Psoas muscle (tissue), 8 donors: ENCODE measurements around the gene ARMH3. TPM values are rescaled to one million over a fixed set of nuclear protein-coding genes. Genes with fewer than 3 reads are reported as not detected.
A peak's percentile ranks its signal among the peaks of the same experiment; 100 is the strongest.

ENCODE experiments used
- ATAC-seq, 4 donors: fragments of 200-7000 bp; cut with Tn5 transposase; one replicate each; pipeline ENCODE4 v1.9.1; 2020; ENCODE audit warnings: moderate library complexity in 3 of 4, mild to moderate bottlenecking in 2 of 4
- DNase-seq, 2 donors: peaks; one replicate each; pipeline ENCODE4 v3.0.0-alpha.2; 2020
- H3K27ac ChIP-seq: fragments of 200-600 bp; one replicate; pipeline ENCODE4 v1.8.0; 2022
- H3K27me3 ChIP-seq, 3 donors: fragments of 200-600 bp in 1 of 3; one replicate each; pipeline versions ENCODE4 v1.6.1 to v1.8.0; 2013 to 2022; ENCODE audit warnings: low read length in 2 of 3, mild to moderate bottlenecking in 2 of 3, moderate library complexity in 1 of 3; ENCODE audit not compliant: insufficient read depth in 3 of 3
- H3K36me3 ChIP-seq, 2 donors: fragments of 200-600 bp in 1 of 2; one replicate each; pipeline versions ENCODE4 v1.6.1 to v1.8.0; 2013 to 2022; ENCODE audit warnings: low read depth in 1 of 2, mild to moderate bottlenecking in 1 of 2, moderate library complexity in 1 of 2; ENCODE audit not compliant: insufficient read depth in 1 of 2
- H3K4me1 ChIP-seq: fragments of 200-600 bp; one replicate; pipeline ENCODE4 v1.8.0; 2022
- H3K4me3 ChIP-seq: fragments of 200-600 bp; one replicate; pipeline ENCODE4 v1.8.0; 2022; ENCODE audit warnings: mild to moderate bottlenecking
- H3K9me3 ChIP-seq: fragments of 200-600 bp; one replicate; pipeline ENCODE4 v1.8.0; 2022
- WGBS, 3 donors: extraction: QIAGEN DNeasy Blood & Tissue Kit; methylation state at CpG; one replicate each; pipeline versions ENCODE4 v1.1.6 to v1.1.7; 2013; 5-methylcytosine and 5-hydroxymethylcytosine counted together
- intact Hi-C, 2 donors: fragments of 100-400 bp; cut with DNase I; formaldehyde crosslinking; loops; one replicate each; pipeline versions ENCODE4 v1.11.0 to v1.14.2; 2022
- polyA plus RNA-seq, 3 donors: library from polyadenylated mRNA; stranded (reverse); fragments of 200-250 nt; gene quantifications; one replicate each; pipeline ENCODE4 v1.2.3, GENCODE V29; 2013
- total RNA-seq, 4 donors: library from RNA; stranded (reverse); fragmentation: NEBNext Ultra II Directional in 2 of 4; extraction: Animal tissue kit (Norgen Biotek cat#: 25700) in 2 of 4; gene quantifications; one replicate each; pipeline versions ENCODE4 v1.2.1 to v1.2.4, GENCODE V29; 2021 to 2023
- TF ChIP-seq, protein P1 (sequence below): fragments of 200-600 bp; IDR thresholded peaks from one replicate; pipeline ENCODE4 v1.8.0; 2022; ENCODE audit warnings: antibody characterized with exemption
- donor health status: healthy with polysubstance abuse.
- donor health status: DM: no; HTN: no; CAD: no; lungs with moderate emphysema.
- donor health status: Bipolar disorder and iron deficiency.
- donor health status: healthy.
- donor health status: DM: yes; HTN: yes; CAD: no.
- donor health status: DM: no; HTN: no; CAD: no.
- donor health status: DM: no; HTN: no; CAD: no.
- donor health status: DM: yes; HTN: yes; CAD: no.

ARMH3 gene
- total and polyA plus RNA-seq, 7 donors: 14.1 to 38.7 (median 22.9) TPM

DNA sequence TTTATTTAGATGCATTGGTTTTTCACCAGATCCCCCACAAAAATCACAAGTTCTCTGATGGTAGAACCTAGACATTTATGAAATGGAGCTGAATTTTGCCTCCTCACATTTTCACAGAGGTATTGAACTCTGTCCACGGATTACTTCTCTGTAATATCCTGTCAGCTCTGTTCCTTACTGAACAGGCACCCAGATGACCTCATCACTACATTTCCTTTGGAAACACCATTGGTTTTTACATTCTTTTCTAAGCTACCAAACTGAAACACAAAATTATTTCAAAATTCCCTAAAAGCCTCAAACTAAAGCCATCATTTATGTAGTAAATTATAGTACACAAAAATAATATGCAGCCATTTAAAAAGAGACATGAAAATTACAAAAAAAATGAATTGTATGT lies 114.1 kb downstream of the ARMH3 start:
- no peak for ATAC-seq
- Histone ChIP-seq H3K4me3 (no peak overlapping the region), H3K9me3 (no peaks in the 10 kb centered on the region), H3K27ac (no peak overlapping the region), H3K36me3 (no peaks in the 10 kb centered on the region), H3K27me3 (no peaks in the 10 kb centered on the region), H3K4me1 (peaks cover 51% of the 10 kb centered on the region)
- TF ChIP-seq, protein P1, sequence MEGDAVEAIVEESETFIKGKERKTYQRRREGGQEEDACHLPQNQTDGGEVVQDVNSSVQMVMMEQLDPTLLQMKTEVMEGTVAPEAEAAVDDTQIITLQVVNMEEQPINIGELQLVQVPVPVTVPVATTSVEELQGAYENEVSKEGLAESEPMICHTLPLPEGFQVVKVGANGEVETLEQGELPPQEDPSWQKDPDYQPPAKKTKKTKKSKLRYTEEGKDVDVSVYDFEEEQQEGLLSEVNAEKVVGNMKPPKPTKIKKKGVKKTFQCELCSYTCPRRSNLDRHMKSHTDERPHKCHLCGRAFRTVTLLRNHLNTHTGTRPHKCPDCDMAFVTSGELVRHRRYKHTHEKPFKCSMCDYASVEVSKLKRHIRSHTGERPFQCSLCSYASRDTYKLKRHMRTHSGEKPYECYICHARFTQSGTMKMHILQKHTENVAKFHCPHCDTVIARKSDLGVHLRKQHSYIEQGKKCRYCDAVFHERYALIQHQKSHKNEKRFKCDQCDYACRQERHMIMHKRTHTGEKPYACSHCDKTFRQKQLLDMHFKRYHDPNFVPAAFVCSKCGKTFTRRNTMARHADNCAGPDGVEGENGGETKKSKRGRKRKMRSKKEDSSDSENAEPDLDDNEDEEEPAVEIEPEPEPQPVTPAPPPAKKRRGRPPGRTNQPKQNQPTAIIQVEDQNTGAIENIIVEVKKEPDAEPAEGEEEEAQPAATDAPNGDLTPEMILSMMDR: no peak
- intact Hi-C loops: no loop called here
- no peak for DNase-seq
- WGBS, 3 donors: 34 to 64% (median 48%) methylated on average over 1 of the region's 1 CpG

DNA sequence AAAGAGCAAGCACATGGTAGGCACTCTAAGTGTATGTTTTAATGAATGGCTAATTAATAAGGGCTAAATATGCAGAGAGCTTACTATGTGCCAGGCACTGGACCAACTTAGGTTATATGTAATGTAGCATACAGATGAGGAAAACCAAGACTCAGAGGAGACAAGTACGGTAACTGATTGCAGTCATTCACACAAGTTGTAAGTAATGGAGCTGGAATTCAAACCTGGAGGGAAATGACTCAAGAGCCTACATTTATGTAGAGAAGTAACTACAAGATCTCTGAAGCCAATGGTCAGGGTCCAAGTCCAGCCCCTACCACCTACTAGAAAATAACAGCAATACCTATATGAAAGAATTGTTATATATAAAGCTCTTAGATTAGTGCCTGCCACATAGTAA lies 115.1 kb downstream of the ARMH3 start:
- 78 to 89% (median 83%) methylated on average over 1 of the region's 1 CpG for WGBS, 3 donors
- Histone ChIP-seq H3K4me3 (no peak overlapping the region), H3K36me3 (no peaks in the 10 kb centered on the region), H3K27ac (peak overlapping the region; percentile 73), H3K4me1 (peaks cover 52% of the 10 kb centered on the region), H3K27me3 (no peaks in the 10 kb centered on the region), H3K9me3 (no peaks in the 10 kb centered on the region)
- TF ChIP-seq, protein P1: no peak
- ATAC-seq (no peak), DNase-seq (no peak)
- intact Hi-C loops: no loop called here

DNA sequence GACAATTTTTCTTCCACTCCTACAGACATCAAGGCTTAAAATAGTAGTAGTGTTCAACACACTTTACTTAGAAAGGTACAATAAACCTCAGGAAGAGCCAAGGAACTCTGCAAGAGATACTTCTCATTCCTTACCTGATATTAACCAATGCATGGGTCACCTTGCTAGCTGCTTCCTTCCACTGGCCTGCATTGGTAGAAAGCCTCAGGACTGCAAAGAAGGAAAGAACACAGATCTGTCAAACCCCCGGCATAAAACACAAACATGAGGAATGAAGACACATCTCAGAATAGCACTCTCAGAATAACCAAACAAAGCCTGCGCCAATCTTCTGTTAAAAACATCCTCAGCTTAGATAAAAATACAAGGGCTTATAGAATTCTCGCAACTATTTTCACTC lies 116.2 kb downstream of the ARMH3 start:
- WGBS, 3 donors: 31 to 66% (median 39%) methylated on average over 3 of the region's 3 CpGs
- Histone ChIP-seq H3K9me3 (no peaks in the 10 kb centered on the region), H3K27me3 (no peaks in the 10 kb centered on the region), H3K27ac (peak overlapping the region; percentile 73), H3K4me3 (peak overlapping the region; percentile 21), H3K4me1 (peaks cover 58% of the 10 kb centered on the region), H3K36me3 (no peaks in the 10 kb centered on the region)
- TF ChIP-seq, protein P1: no peak
- intact Hi-C loops: loop anchor here in 1 of 2 donors (5.0 kb wide), 1 partner anchor 42 kb away; no protein-coding TSS in a partner anchor
- no peak for DNase-seq
- ATAC-seq: peak; percentile 43 to 66 (median 54)

DNA sequence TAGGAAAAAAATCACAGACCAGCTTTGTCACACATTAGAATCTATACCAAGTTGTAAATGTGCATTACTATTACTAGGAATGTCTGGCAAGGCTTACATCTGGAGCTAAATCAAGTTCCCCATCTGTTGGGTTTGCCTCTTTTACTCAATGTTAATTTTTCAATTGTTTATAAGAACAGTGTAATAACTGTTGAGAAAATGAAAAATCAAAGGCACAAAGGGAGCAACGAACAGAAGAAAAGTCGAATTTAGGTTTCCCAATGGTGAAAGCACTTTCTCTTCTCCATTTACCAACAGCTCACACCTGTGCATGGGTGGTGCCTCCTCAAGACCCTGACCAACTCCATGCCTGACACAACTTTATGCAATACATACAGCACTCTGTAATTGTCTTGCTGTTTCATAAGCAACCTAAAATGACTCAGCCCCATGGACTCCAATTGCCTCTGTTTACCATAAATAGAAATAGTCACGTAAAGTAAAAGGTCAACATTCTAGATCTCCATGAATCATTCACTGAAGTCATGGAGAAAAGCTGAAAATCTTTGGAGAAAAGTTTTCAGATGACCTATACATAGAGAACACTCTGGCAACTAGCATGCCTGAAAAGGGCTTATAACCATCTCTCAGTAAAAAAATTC lies 116.8 kb downstream of the ARMH3 start:
- no peaks in the 10 kb centered on the region for H3K27me3 ChIP-seq
- no peaks in the 10 kb centered on the region for H3K36me3 ChIP-seq
- H3K4me1 ChIP-seq: peaks cover 58% of the 10 kb centered on the region
- peak; percentile 65 to 88 (median 83) for ATAC-seq
- 33 to 47% (median 36%) methylated on average over 3 of the region's 3 CpGs for WGBS, 3 donors
- TF ChIP-seq, protein P1: no peak
- no peak for DNase-seq
- H3K27ac ChIP-seq: peak overlapping the region; percentile 73
- intact Hi-C loops: loop anchor here in 1 of 2 donors (5.0 kb wide), 1 partner anchor 42 kb away; no protein-coding TSS in a partner anchor
- H3K9me3 ChIP-seq: no peaks in the 10 kb centered on the region
- H3K4me3 ChIP-seq: peak overlapping the region; percentile 21
